ENCODE data around the gene COL11A1.

The COL11A1 gene

DNA sequence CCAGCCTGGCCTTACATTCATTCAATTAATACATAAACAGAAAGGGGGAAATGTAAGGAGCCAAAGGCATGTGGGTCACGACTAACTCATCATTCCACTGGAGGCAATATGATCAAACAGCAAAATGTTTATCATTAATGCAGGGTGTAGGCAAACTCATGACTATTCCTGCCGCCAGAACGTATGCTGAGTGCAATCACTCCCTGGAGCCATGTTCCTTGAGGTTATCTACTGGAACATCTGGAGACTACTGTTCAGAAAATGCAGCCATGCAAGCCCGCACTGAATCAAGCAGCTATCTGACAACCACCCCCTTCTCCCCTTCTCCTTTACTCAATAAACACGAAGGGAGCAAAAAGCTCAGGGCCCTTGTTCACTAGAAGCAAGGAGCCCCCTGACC lies 267.6 kb downstream of the COL11A1 start (continued):
- TF ChIP-seq ZNF335 (tag by site-specific recombination; conservative IDR thresholded peaks at IDR 0.05), result no peak
- no peak for TF ChIP-seq ZNF654 (tag by site-specific recombination; IDR thresholded peaks at IDR 0.05; ENCODE audit: low read depth)
- no peak for TF ChIP-seq ZNF549 (tag by site-specific recombination; IDR thresholded peaks at IDR 0.05)
- no peak for TF ChIP-seq MEIS1 (CRISPR knock-in tag; IDR thresholded peaks at IDR 0.05; ENCODE audit: borderline replicate concordance)
- no peak for TF ChIP-seq ZNF391 (tag by site-specific recombination; IDR thresholded peaks at IDR 0.05; ENCODE audit: borderline replicate concordance, low read depth)
- TF ChIP-seq, protein P1, sequence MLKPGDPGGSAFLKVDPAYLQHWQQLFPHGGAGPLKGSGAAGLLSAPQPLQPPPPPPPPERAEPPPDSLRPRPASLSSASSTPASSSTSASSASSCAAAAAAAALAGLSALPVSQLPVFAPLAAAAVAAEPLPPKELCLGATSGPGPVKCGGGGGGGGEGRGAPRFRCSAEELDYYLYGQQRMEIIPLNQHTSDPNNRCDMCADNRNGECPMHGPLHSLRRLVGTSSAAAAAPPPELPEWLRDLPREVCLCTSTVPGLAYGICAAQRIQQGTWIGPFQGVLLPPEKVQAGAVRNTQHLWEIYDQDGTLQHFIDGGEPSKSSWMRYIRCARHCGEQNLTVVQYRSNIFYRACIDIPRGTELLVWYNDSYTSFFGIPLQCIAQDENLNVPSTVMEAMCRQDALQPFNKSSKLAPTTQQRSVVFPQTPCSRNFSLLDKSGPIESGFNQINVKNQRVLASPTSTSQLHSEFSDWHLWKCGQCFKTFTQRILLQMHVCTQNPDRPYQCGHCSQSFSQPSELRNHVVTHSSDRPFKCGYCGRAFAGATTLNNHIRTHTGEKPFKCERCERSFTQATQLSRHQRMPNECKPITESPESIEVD (tag by site-specific recombination; IDR thresholded peaks at IDR 0.05), result no peak
- TF ChIP-seq ZNF837 (tag by site-specific recombination; IDR thresholded peaks at IDR 0.05), result no peak
- TF ChIP-seq ZNF16 (tag by site-specific recombination; IDR thresholded peaks at IDR 0.05; ENCODE audit: low read depth), result no peak

DNA sequence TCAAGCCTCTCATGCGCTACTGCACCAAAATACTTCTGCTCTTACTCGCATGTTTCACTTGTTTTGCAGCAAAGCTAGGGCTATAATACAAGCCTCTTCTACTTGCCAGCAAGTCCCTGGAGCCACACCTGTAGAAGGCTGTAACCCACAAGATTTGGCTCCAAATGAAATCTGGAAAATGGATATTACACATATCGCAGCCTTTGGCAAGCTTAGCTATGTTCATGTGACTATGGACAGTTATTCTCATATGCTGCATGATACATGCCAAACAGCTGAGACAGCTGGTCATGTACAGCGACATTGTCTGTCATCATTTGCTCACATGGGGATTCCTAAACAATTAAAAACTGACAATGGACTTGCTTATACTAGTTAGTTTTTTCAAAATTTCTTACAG lies 270.3 kb downstream of the COL11A1 start:
- Histone ChIP-seq H3K9me3 (ENCODE audit: control insufficient read depth, insufficient read depth, low read depth, low read length) (no peaks in the 10 kb centered on the region), H3K4me1 (ENCODE audit: control insufficient read depth, insufficient read depth, low read length) (no peaks in the 10 kb centered on the region), H3K36me3 (ENCODE audit: control insufficient read depth in 2 of 2, insufficient read depth in 1 of 2, low read length in 2 of 2) (no peaks in the 10 kb centered on the region), H3K27ac (ENCODE audit: extremely low read depth, low read depth, low read length) (no peak overlapping the region), H3K4me3 (ENCODE audit: low read depth, low read length) (no peak overlapping the region)
- TF ChIP-seq KLF1 (tag by site-specific recombination; IDR thresholded peaks at IDR 0.05) (no peak), ZNF211 (tag by site-specific recombination; IDR thresholded peaks at IDR 0.05; ENCODE audit: low read depth) (no peak), KLF16 (tag by site-specific recombination; IDR thresholded peaks at IDR 0.05) (no peak), ZBTB8A (tag by site-specific recombination; IDR thresholded peaks at IDR 0.05) (no peak), ZNF701 (tag by site-specific recombination; IDR thresholded peaks at IDR 0.05) (no peak), ZNF624 (tag by site-specific recombination; IDR thresholded peaks at IDR 0.05) (no peak)
- TF ChIP-seq, protein P2, sequence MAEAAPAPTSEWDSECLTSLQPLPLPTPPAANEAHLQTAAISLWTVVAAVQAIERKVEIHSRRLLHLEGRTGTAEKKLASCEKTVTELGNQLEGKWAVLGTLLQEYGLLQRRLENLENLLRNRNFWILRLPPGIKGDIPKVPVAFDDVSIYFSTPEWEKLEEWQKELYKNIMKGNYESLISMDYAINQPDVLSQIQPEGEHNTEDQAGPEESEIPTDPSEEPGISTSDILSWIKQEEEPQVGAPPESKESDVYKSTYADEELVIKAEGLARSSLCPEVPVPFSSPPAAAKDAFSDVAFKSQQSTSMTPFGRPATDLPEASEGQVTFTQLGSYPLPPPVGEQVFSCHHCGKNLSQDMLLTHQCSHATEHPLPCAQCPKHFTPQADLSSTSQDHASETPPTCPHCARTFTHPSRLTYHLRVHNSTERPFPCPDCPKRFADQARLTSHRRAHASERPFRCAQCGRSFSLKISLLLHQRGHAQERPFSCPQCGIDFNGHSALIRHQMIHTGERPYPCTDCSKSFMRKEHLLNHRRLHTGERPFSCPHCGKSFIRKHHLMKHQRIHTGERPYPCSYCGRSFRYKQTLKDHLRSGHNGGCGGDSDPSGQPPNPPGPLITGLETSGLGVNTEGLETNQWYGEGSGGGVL (tag by site-specific recombination; IDR thresholded peaks at IDR 0.05), result no peak
- TF ChIP-seq, protein P3, sequence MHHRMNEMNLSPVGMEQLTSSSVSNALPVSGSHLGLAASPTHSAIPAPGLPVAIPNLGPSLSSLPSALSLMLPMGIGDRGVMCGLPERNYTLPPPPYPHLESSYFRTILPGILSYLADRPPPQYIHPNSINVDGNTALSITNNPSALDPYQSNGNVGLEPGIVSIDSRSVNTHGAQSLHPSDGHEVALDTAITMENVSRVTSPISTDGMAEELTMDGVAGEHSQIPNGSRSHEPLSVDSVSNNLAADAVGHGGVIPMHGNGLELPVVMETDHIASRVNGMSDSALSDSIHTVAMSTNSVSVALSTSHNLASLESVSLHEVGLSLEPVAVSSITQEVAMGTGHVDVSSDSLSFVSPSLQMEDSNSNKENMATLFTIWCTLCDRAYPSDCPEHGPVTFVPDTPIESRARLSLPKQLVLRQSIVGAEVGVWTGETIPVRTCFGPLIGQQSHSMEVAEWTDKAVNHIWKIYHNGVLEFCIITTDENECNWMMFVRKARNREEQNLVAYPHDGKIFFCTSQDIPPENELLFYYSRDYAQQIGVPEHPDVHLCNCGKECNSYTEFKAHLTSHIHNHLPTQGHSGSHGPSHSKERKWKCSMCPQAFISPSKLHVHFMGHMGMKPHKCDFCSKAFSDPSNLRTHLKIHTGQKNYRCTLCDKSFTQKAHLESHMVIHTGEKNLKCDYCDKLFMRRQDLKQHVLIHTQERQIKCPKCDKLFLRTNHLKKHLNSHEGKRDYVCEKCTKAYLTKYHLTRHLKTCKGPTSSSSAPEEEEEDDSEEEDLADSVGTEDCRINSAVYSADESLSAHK (tag by site-specific recombination; IDR thresholded peaks at IDR 0.05), result no peak
- TF ChIP-seq, protein P4, sequence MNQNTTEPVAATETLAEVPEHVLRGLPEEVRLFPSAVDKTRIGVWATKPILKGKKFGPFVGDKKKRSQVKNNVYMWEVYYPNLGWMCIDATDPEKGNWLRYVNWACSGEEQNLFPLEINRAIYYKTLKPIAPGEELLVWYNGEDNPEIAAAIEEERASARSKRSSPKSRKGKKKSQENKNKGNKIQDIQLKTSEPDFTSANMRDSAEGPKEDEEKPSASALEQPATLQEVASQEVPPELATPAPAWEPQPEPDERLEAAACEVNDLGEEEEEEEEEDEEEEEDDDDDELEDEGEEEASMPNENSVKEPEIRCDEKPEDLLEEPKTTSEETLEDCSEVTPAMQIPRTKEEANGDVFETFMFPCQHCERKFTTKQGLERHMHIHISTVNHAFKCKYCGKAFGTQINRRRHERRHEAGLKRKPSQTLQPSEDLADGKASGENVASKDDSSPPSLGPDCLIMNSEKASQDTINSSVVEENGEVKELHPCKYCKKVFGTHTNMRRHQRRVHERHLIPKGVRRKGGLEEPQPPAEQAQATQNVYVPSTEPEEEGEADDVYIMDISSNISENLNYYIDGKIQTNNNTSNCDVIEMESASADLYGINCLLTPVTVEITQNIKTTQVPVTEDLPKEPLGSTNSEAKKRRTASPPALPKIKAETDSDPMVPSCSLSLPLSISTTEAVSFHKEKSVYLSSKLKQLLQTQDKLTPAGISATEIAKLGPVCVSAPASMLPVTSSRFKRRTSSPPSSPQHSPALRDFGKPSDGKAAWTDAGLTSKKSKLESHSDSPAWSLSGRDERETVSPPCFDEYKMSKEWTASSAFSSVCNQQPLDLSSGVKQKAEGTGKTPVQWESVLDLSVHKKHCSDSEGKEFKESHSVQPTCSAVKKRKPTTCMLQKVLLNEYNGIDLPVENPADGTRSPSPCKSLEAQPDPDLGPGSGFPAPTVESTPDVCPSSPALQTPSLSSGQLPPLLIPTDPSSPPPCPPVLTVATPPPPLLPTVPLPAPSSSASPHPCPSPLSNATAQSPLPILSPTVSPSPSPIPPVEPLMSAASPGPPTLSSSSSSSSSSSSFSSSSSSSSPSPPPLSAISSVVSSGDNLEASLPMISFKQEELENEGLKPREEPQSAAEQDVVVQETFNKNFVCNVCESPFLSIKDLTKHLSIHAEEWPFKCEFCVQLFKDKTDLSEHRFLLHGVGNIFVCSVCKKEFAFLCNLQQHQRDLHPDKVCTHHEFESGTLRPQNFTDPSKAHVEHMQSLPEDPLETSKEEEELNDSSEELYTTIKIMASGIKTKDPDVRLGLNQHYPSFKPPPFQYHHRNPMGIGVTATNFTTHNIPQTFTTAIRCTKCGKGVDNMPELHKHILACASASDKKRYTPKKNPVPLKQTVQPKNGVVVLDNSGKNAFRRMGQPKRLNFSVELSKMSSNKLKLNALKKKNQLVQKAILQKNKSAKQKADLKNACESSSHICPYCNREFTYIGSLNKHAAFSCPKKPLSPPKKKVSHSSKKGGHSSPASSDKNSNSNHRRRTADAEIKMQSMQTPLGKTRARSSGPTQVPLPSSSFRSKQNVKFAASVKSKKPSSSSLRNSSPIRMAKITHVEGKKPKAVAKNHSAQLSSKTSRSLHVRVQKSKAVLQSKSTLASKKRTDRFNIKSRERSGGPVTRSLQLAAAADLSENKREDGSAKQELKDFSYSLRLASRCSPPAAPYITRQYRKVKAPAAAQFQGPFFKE (tag by site-specific recombination; IDR thresholded peaks at IDR 0.05; ENCODE audit: borderline replicate concordance), result no peak
- ChIA-PET POLR2A (no interaction called here), CTCF (no interaction called here)
